LNCaP clone FGC (cell line): ENCODE data around the gene MEGF9.
A peak's percentile ranks its signal among the peaks of the same experiment; 100 is the strongest.

Source experiments
- DNase-seq: peaks from one replicate; pipeline ENCODE4 v3.0.0-alpha.2; 2011; ENCODE audit warnings: low read depth
- H3K4me3 ChIP-seq: 2 replicates; pipeline ENCODE4 v1.5.1; 2011; ENCODE audit warnings: mild to moderate bottlenecking, low read depth, low read length, control low read depth
- CTCF ChIP-seq: IDR thresholded peaks from 2 replicates; pipeline ENCODE4 v1.5.1; 2012; ENCODE audit warnings: mild to moderate bottlenecking; ENCODE audit not compliant: control insufficient read depth, insufficient read depth; ENCODE audit errors: extremely low read depth

MEGF9 gene

DNA sequence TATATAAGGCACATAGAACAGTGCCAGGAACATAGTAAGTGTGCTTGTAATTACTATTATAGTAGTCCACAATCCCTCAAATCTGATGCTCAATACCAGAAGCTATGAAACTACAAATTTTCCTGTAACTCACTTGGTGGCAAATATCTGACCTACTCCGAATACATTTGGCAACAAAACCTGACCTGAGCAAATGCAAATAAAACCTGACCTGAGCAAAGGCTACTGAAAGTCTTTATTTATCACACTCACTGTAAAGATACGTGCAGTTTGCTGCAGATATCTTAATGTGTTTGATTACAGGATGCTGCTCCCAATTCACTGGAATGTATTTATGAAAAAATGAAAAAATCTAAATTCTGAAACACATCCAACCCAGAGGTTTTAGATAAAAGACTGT, 7.1 kb downstream of the MEGF9 start:
- peak; percentile 61 for DNase-seq
- no peak overlapping the region for H3K4me3 ChIP-seq
- TF ChIP-seq CTCF, result no peak

- DNase-seq, result no peak
- TF ChIP-seq CTCF, result no peak
- H3K4me3 ChIP-seq, result no peak overlapping the region
These were observed 9.1 kb downstream of the MEGF9 start for GRCh38 chr9:120705174-120705573.

GRCh38 chr9:120702075-120702474, 12.2 kb downstream of the MEGF9 start:
- TF ChIP-seq CTCF, result no peak
- no peak overlapping the region for H3K4me3 ChIP-seq
- no peak for DNase-seq

- H3K4me3 ChIP-seq, result no peak overlapping the region
- no peak for TF ChIP-seq CTCF
- DNase-seq, result no peak
These were observed 13.0 kb downstream of the MEGF9 start for GRCh38 chr9:120701248-120701647.

GRCh38 chr9:120698766-120699165, 15.5 kb downstream of the MEGF9 start:
- TF ChIP-seq CTCF, result no peak
- DNase-seq, result no peak
- H3K4me3 ChIP-seq, result no peak overlapping the region

DNA sequence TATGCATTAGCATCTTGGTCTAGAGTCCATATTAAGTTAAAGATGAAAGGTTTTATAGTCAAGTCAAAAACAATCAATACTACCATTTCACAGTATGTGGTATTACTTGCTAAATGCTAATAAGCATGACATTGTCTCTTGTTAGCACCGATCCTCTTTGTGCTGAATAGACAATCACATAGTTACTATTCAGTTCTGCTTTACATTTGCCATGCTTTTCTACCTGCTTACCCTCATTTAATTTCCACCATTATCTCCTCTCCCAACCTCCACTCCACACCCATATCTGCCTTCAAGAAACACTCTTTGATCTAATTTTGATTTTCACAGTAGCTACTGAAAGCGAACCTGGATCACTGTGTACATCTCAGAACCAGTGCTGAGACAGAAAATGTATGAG, 16.8 kb downstream of the MEGF9 start:
- DNase-seq, result no peak

More for the DNA sequence above, 16.8 kb downstream of the MEGF9 start:
- TF ChIP-seq CTCF, result no peak
- H3K4me3 ChIP-seq, result no peak overlapping the region
